Amniotic epithelial cell (primary cell): ENCODE data around the gene CACNB2.

Experiments used
- DNase-seq: peaks from one replicate; pipeline ENCODE4 v3.0.0-alpha.2; 2010; ENCODE audit warnings: low read depth

The CACNB2 gene

GRCh38 chr10:18455086-18455884, 315.1 kb downstream of the CACNB2 start:
- no peak for DNase-seq

- no peak for DNase-seq
Measured at GRCh38 chr10:18456984-18457383, 316.8 kb downstream of the CACNB2 start.

- DNase-seq, result no peak
Measured at GRCh38 chr10:18460032-18460431, 319.8 kb downstream of the CACNB2 start.

GRCh38 chr10:18463673-18464211, 323.5 kb downstream of the CACNB2 start:
- no peak for DNase-seq

- no peak for DNase-seq
Measured at GRCh38 chr10:18469125-18469524, 328.9 kb downstream of the CACNB2 start.

GRCh38 chr10:18472977-18473376, 332.8 kb downstream of the CACNB2 start:
- DNase-seq, result no peak

- DNase-seq, result peak; percentile 89
Measured at GRCh38 chr10:18473424-18474117, 333.3 kb downstream of the CACNB2 start.

GRCh38 chr10:18474118-18474455, 333.9 kb downstream of the CACNB2 start:
- no peak for DNase-seq

- no peak for DNase-seq
Measured at GRCh38 chr10:18476076-18476647, 335.9 kb downstream of the CACNB2 start.

GRCh38 chr10:18478354-18478753, 338.1 kb downstream of the CACNB2 start:
- no peak for DNase-seq

- no peak for DNase-seq
Measured at GRCh38 chr10:18479502-18479901, 339.3 kb downstream of the CACNB2 start.

- DNase-seq, result no peak
Measured at GRCh38 chr10:18483516-18484186, 343.4 kb downstream of the CACNB2 start.

- peak; percentile 5 for DNase-seq
Measured at GRCh38 chr10:18486438-18486837, 346.2 kb downstream of the CACNB2 start.

GRCh38 chr10:18490755-18491154, 350.5 kb downstream of the CACNB2 start:
- DNase-seq, result no peak

GRCh38 chr10:18497806-18498369, 357.7 kb downstream of the CACNB2 start:
- DNase-seq, result no peak

GRCh38 chr10:18498998-18499397, 358.8 kb downstream of the CACNB2 start:
- no peak for DNase-seq

GRCh38 chr10:18500576-18500975, 360.4 kb downstream of the CACNB2 start:
- no peak for DNase-seq

GRCh38 chr10:18501198-18501597, 361.0 kb downstream of the CACNB2 start:
- DNase-seq, result peak; percentile 12

- DNase-seq, result no peak
Measured at GRCh38 chr10:18501629-18502028, 361.4 kb downstream of the CACNB2 start.

GRCh38 chr10:18504161-18504560, 363.9 kb downstream of the CACNB2 start:
- DNase-seq, result no peak

GRCh38 chr10:18505456-18506118, 365.4 kb downstream of the CACNB2 start:
- DNase-seq, result no peak

- no peak for DNase-seq
Measured at GRCh38 chr10:18508587-18508986, 368.4 kb downstream of the CACNB2 start.
